ENCODE results near the gene GMDS.

The GMDS gene

DNA sequence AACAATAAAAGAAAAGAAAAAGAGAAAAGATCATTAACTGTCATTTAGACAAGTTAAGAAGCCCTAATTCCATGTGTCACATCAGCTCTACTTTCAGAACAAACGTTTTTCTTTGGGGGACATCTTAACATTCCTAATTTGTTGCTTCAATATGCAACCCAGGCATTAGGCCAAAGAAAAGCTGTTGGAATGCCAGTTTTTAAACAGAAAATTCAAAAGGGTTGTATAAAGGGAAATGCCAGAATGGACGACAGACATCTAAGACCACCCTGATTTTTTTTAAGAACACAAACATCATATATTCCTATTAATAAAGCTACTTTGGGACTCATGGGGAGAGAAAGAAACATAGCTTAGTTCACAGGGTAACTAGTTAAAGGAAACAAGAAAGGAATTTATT, 315.0 kb downstream of the GMDS start:
- no peak for DNase-seq (ENCODE audit: low read depth)
- TF ChIP-seq CTCF (IDR thresholded peaks at IDR 0.05; ENCODE audit: insufficient read depth, low read depth, low read length, missing control alignments), result no peak
- no peak overlapping the region for H3K4me3 ChIP-seq (ENCODE audit: low read depth, low read length)

- no peak overlapping the region for H3K4me3 ChIP-seq (ENCODE audit: low read depth, low read length)
- no peak for DNase-seq (ENCODE audit: low read depth)
- TF ChIP-seq CTCF (IDR thresholded peaks at IDR 0.05; ENCODE audit: insufficient read depth, low read depth, low read length, missing control alignments), result no peak
These were observed 315.5 kb downstream of the GMDS start for GRCh38 chr6:1929931-1930330.

- no peak for TF ChIP-seq CTCF (IDR thresholded peaks at IDR 0.05; ENCODE audit: insufficient read depth, low read depth, low read length, missing control alignments)
- H3K4me3 ChIP-seq (ENCODE audit: low read depth, low read length), result no peak overlapping the region
- no peak for DNase-seq (ENCODE audit: low read depth)
These were observed 319.5 kb downstream of the GMDS start for GRCh38 chr6:1925743-1926430.

DNA sequence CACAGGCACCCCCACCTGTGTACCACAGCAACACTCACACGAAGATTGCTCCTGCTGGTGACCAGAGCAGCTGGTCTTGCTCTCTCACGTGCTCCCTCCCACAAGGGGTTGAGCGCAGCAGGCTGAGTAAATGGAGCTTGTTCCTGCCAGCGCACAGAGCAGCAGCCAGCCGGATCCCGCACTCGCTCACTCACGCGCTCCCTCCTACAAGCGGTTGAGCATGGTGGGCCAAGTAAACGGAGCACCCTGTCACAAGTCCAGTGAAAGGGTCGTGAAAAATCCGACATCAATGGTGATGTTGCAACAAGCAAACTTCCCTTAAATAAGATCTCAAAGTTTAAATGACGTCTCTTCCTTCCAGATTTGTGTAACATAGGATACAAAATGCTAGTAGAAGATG, 322.0 kb downstream of the GMDS start:
- no peak for DNase-seq (ENCODE audit: low read depth)
- H3K4me3 ChIP-seq (ENCODE audit: low read depth, low read length), result no peak overlapping the region
- TF ChIP-seq CTCF (IDR thresholded peaks at IDR 0.05; ENCODE audit: insufficient read depth, low read depth, low read length, missing control alignments), result no peak

- no peak for DNase-seq (ENCODE audit: low read depth)
- TF ChIP-seq CTCF (IDR thresholded peaks at IDR 0.05; ENCODE audit: insufficient read depth, low read depth, low read length, missing control alignments), result no peak
- no peak overlapping the region for H3K4me3 ChIP-seq (ENCODE audit: low read depth, low read length)
These were observed 327.6 kb downstream of the GMDS start for GRCh38 chr6:1917626-1918371.

DNA sequence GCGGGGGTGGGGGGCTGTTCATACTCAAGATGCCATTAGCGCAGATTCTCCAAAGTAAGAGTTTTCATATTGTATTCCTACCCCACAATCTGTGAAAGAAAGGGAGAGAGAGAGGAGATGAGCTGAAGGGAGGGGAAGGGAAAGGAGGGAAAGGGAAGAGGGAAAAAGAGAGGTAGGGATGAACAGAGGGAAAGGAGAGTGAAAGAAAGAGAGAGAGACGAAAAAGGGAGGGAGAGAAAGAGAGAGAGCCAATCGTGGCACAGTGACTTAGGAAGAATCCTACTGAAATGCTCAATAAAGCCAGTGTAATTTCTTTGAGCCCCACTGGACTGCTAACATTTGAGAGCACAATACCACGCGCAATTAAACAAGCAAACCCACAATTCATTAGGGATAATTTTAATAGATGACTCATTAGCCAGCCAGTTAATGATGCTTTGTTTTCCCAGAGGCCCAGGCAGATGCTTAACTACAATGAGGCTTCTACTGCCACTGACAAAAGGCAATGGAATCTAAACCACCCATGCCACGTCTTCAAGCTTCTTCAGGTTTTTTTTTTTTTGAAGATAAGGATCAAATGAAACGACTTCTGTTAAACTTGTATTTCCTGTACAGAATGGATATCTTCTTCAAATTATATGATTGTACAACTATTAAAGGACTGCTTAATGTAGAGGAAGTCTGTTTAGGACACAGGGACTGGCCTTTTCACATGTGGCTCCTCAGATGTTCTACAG, 328.9 kb downstream of the GMDS start:
- no peak for DNase-seq (ENCODE audit: low read depth)
- no peak overlapping the region for H3K4me3 ChIP-seq (ENCODE audit: low read depth, low read length)
- no peak for TF ChIP-seq CTCF (IDR thresholded peaks at IDR 0.05; ENCODE audit: insufficient read depth, low read depth, low read length, missing control alignments)
